Adrenal gland (tissue), 5 donors: Measurements from ENCODE around the gene VGLL4.

ENCODE experiments used
- POLR2A ChIP-seq, 2 donors: fragments of 450-650 bp; IDR thresholded peaks; one replicate each; pipeline ENCODE4 v1.6.1; 2017; ENCODE audit warnings: antibody characterized with exemption in 2 of 2, mild to moderate bottlenecking in 2 of 2, moderate library complexity in 1 of 2
- TF ChIP-seq, protein P1 (sequence below), 6 experiments: fragments of 450-650 bp in 4 of 6; fragments of 200-600 bp in 2 of 6; sonication (generic) in 1 of 6; IDR thresholded peaks; 1 replicate in 5 of 6; 2 replicates in 1 of 6; pipeline versions ENCODE4 v1.5.1 to v1.8.0; 2016 to 2021; ENCODE audit warnings: antibody characterized with exemption in 6 of 6, mild to moderate bottlenecking in 2 of 6, moderate library complexity in 1 of 6
- donor health status: DM: no; HTN: no; CAD: no.

DNA sequence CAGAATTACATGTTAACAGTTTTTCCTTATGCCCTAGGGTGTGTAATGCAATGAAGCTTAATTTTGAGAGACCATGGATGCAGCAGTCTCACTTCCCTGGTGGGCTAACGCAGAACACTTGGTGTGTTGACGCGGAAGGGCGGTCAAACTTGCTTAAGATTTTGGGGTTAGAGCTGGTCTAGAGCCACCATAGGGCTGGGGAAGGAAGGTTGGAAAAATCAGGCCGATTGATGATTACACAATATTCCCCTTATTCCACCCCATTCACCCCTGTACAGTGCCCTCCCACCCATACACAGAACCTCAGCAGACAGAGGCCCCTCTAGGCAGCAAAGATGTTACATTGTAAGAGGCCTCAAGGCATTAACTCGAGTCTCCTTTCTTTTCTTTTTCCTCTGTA, 24.3 kb downstream of the VGLL4 start:
- no peak for TF ChIP-seq POLR2A (IDR thresholded peaks at IDR 0.05)
- TF ChIP-seq, protein P1, sequence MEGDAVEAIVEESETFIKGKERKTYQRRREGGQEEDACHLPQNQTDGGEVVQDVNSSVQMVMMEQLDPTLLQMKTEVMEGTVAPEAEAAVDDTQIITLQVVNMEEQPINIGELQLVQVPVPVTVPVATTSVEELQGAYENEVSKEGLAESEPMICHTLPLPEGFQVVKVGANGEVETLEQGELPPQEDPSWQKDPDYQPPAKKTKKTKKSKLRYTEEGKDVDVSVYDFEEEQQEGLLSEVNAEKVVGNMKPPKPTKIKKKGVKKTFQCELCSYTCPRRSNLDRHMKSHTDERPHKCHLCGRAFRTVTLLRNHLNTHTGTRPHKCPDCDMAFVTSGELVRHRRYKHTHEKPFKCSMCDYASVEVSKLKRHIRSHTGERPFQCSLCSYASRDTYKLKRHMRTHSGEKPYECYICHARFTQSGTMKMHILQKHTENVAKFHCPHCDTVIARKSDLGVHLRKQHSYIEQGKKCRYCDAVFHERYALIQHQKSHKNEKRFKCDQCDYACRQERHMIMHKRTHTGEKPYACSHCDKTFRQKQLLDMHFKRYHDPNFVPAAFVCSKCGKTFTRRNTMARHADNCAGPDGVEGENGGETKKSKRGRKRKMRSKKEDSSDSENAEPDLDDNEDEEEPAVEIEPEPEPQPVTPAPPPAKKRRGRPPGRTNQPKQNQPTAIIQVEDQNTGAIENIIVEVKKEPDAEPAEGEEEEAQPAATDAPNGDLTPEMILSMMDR (IDR thresholded peaks at IDR 0.05): no peak
